GM10248 (cell line): Measurements from ENCODE around the gene SREBF1.

Experiments
- CTCF ChIA-PET: fragments of 300-600 bp; sonication (Branson Sonifier 250); formaldehyde crosslinking; extraction: SDS; loops from one replicate; lab custom pipeline; 2021; ENCODE audit warnings: antibody characterized with exemption; lab: Yijun Ruan, JAX
- POLR2A ChIA-PET: fragments of 350-650 bp; sonication (Branson Sonifier 250); formaldehyde crosslinking; extraction: SDS; loops from one replicate; lab custom pipeline; 2020; ENCODE audit warnings: antibody characterized with exemption; lab: Yijun Ruan, JAX
- DNase-seq: peaks from one replicate; pipeline ENCODE4 v3.0.0; 2012; ENCODE audit errors: extremely low spot score
- CTCF ChIP-seq: IDR thresholded peaks from 2 replicates; pipeline ENCODE4 v1.5.1; 2012; ENCODE audit warnings: mild to moderate bottlenecking, low read depth; ENCODE audit errors: extremely low read depth, missing control alignments, control extremely low read depth

SREBF1 gene

GRCh38 chr17:17766077-17766743 is 70.6 kb downstream of the SREBF1 start:
- DNase-seq, result peak; percentile 79
- ChIA-PET POLR2A (interaction anchor here (0.5 kb wide), 1 partner anchor 267 kb away, joined by 3 read pairs; no protein-coding TSS in a partner anchor), CTCF (interaction anchor here (1.0 kb wide), 1 partner anchor 22 kb away, joined by 3 read pairs; no protein-coding TSS in a partner anchor)
- TF ChIP-seq CTCF, result no peak

- no peak for TF ChIP-seq CTCF
- no peak for DNase-seq
- ChIA-PET CTCF (interaction anchor here (1.0 kb wide), 1 partner anchor 23 kb away, joined by 3 read pairs; no protein-coding TSS in a partner anchor), POLR2A (no interaction called here)
Measured at GRCh38 chr17:17765359-17766076, 71.3 kb downstream of the SREBF1 start.

GRCh38 chr17:17763734-17764133 is 73.1 kb downstream of the SREBF1 start:
- no peak for DNase-seq
- ChIA-PET POLR2A (no interaction called here), CTCF (interaction anchor here (0.8 to 1.3 kb wide), 2 partner anchors 88 to 267 kb away, joined by 3 read pairs; no protein-coding TSS in a partner anchor)
- TF ChIP-seq CTCF, result no peak

- CTCF ChIA-PET, result interaction anchor here (0.7 to 1.5 kb wide), 4 partner anchors 12 to 266 kb away, joined by 3 to 7 read pairs (median 3); no protein-coding TSS in a partner anchor
- no peak for DNase-seq
- POLR2A ChIA-PET, result interaction anchor here (0.7 kb wide), 1 partner anchor 70 kb away, joined by 4 read pairs; no protein-coding TSS in a partner anchor
- no peak for TF ChIP-seq CTCF
Measured at GRCh38 chr17:17763136-17763535, 73.7 kb downstream of the SREBF1 start.

GRCh38 chr17:17762744-17763105 is 74.1 kb downstream of the SREBF1 start:
- ChIA-PET CTCF (interaction anchor here (0.7 to 1.5 kb wide), 5 partner anchors 12 to 266 kb away, joined by 3 to 7 read pairs (median 3); no protein-coding TSS in a partner anchor), POLR2A (interaction anchor here (0.7 kb wide), 1 partner anchor 70 kb away, joined by 4 read pairs; no protein-coding TSS in a partner anchor)
- DNase-seq, result no peak
- TF ChIP-seq CTCF, result no peak
